Panc1 (cell line): ENCODE results near the gene LNPEP. TPM values are rescaled to one million over a fixed set of nuclear protein-coding genes. Genes with fewer than 3 reads are reported as not detected.

Source experiments
- ATAC-seq: fragments of 200-7000 bp; cut with Tn5 transposase; 2 replicates; pipeline ENCODE4 v1.9.1; 2020; ENCODE audit warnings: mild to moderate bottlenecking, moderate library complexity
- BruUV-seq: library from RNA; stranded (reverse); fragments of 400-500 nt; replicated peaks from 2 replicates; lab custom pipeline; 2021; lab: Mats Ljungman, UMichigan
- CTCF ChIA-PET: fragments of 300-600 bp; sonication (Branson Sonifier 250); formaldehyde crosslinking; loops from one replicate; lab custom pipeline; 2022; ENCODE audit warnings: antibody characterized with exemption; lab: Charles Lee
- POLR2A ChIA-PET: fragments of 300-600 bp; sonication (Branson Sonifier 250); formaldehyde crosslinking; loops from one replicate; lab custom pipeline; 2022; ENCODE audit warnings: antibody characterized with exemption; lab: Charles Lee
- DNase-seq: peaks from one replicate; pipeline ENCODE4 v3.0.0-alpha.2; 2010; ENCODE audit warnings: low read depth, low spot score
- H3K27ac ChIP-seq: 2 replicates; pipeline ENCODE4 v1.5.1; 2011; ENCODE audit warnings: mild to moderate bottlenecking, low read length, inconsistent platforms
- H3K27me3 ChIP-seq: fragments of 200-500 bp; sonication (Bioruptor generic); 2 replicates; pipeline ENCODE4 v1.6.0; 2014; ENCODE audit warnings: low read length, inconsistent platforms; ENCODE audit not compliant: control insufficient read depth, insufficient read depth
- H3K36me3 ChIP-seq: fragments of 200-500 bp; sonication (Bioruptor generic); 2 replicates; pipeline ENCODE4 v1.5.1; 2014; ENCODE audit warnings: inconsistent platforms, mild to moderate bottlenecking, low read length, moderate library complexity; ENCODE audit not compliant: control insufficient read depth, insufficient read depth
- H3K4me1 ChIP-seq: 2 replicates; pipeline ENCODE4 v1.5.1; 2011; ENCODE audit warnings: inconsistent platforms, mild to moderate bottlenecking, low read length, moderate library complexity; ENCODE audit not compliant: control insufficient read depth, insufficient read depth
- H3K4me3 ChIP-seq, 2 experiments: 2 replicates each; pipeline ENCODE4 v1.5.1; 2011 to 2012; ENCODE audit warnings: low read depth in 2 of 2, low read length in 2 of 2, mild to moderate bottlenecking in 2 of 2, inconsistent platforms in 1 of 2, moderate library complexity in 1 of 2
- H3K9me3 ChIP-seq: fragments of 200-500 bp; sonication (Bioruptor generic); 2 replicates; pipeline ENCODE4 v1.5.1; 2014; ENCODE audit warnings: low read depth, mild to moderate bottlenecking, inconsistent platforms, low read length, moderate library complexity; ENCODE audit not compliant: control insufficient read depth, insufficient read depth
- CTCF ChIP-seq: fragments of 450-650 bp; IDR thresholded peaks from 2 replicates; pipeline ENCODE4 v1.5.1; 2017; ENCODE audit warnings: mild to moderate bottlenecking
- POLR2AphosphoS5 ChIP-seq: IDR thresholded peaks from 2 replicates; pipeline ENCODE4 v1.6.1; 2012; ENCODE audit warnings: mild to moderate bottlenecking, low read depth, low read length, moderate library complexity
- REST ChIP-seq, 2 experiments: IDR thresholded peaks; 2 replicates each; pipeline ENCODE4 v1.6.1; 2011 to 2012; ENCODE audit warnings: low read depth in 2 of 2, control low read depth in 1 of 2, low read length in 1 of 2, mild to moderate bottlenecking in 1 of 2, moderate library complexity in 1 of 2; ENCODE audit not compliant: insufficient read depth in 1 of 2
- SIN3A ChIP-seq: IDR thresholded peaks from 2 replicates; pipeline ENCODE4 v1.6.1; 2012; ENCODE audit warnings: low read depth, mild to moderate bottlenecking, low read length, moderate library complexity, borderline replicate concordance; ENCODE audit not compliant: insufficient read depth
- TCF7L2 ChIP-seq: IDR thresholded peaks from 2 replicates; pipeline ENCODE4 v1.6.1; 2011; ENCODE audit warnings: mild to moderate bottlenecking, low read depth, low read length, inconsistent platforms
- in situ Hi-C: cut with HindIII; loops from 2 replicates; pipeline ENCODE4 v1.10.0; 2016; ENCODE audit warnings: low sequenced_read_pairs, low pct_unique_long_range_greater_than_20kb
- intact Hi-C: fragments of 100-400 bp; cut with micrococcal nuclease; formaldehyde crosslinking; loops from one replicate; pipeline ENCODE4 v1.10.0; 2022; ENCODE audit not compliant: unreplicated experiment
- total RNA-seq: library from RNA; stranded (reverse); gene quantifications from one replicate; pipeline ENCODE4 v1.2.1, GENCODE V29; 2021; ENCODE audit not compliant: unreplicated experiment

LNPEP gene
- total RNA-seq, 1 experiment from 2014 or later, result 46.6 TPM

GRCh38 chr5:96945144-96945897 lies 9.4 kb downstream of the LNPEP start:
- H3K4me1 ChIP-seq, result no peaks in the 10 kb centered on the region
- no peaks in the 10 kb centered on the region for H3K9me3 ChIP-seq
- H3K36me3 ChIP-seq, result no peaks in the 10 kb centered on the region
- no peak overlapping the region for H3K4me3 ChIP-seq
- H3K27me3 ChIP-seq, result no peaks in the 10 kb centered on the region
- ChIA-PET CTCF (no interaction called here), POLR2A (no interaction called here)
- no TSS peak for BruUV-seq
- no peak for TF ChIP-seq POLR2AphosphoS5
- TF ChIP-seq TCF7L2, result no peak
- TF ChIP-seq REST (IDR thresholded peaks at IDR 0.05; ENCODE audit: insufficient read depth in 1 of 2, low read depth in 2 of 2, low read length in 1 of 2), result no peak
- no peak for TF ChIP-seq CTCF
- TF ChIP-seq SIN3A, result no peak
- intact Hi-C loops, result no loop called here
- H3K27ac ChIP-seq, result no peak overlapping the region
- no peak for ATAC-seq
- in situ Hi-C loops, result no loop called here
- DNase-seq, result no peak

GRCh38 chr5:96946381-96946780 lies 10.5 kb downstream of the LNPEP start:
- ChIA-PET POLR2A (no interaction called here), CTCF (no interaction called here)
- BruUV-seq, result no TSS peak
- DNase-seq, result no peak
- H3K4me1 ChIP-seq, result no peaks in the 10 kb centered on the region
- H3K27ac ChIP-seq, result no peak overlapping the region
- no peaks in the 10 kb centered on the region for H3K9me3 ChIP-seq
- in situ Hi-C loops (no loop called here), intact Hi-C loops (no loop called here)
- H3K36me3 ChIP-seq, result no peaks in the 10 kb centered on the region
- no peaks in the 10 kb centered on the region for H3K27me3 ChIP-seq
- no peak for ATAC-seq
- no peak overlapping the region for H3K4me3 ChIP-seq
- TF ChIP-seq POLR2AphosphoS5 (no peak), REST (IDR thresholded peaks at IDR 0.05; ENCODE audit: insufficient read depth in 1 of 2, low read depth in 2 of 2, low read length in 1 of 2) (no peak), SIN3A (no peak), CTCF (no peak), TCF7L2 (no peak)
